Hepatic stellate cell (primary cell): ENCODE results near the gene CTDSPL.
A peak's percentile ranks its signal among the peaks of the same experiment; 100 is the strongest.
"Not testable (repeated sequence)": the region's sequence is repeated elsewhere in the genome, so short reads cannot be mapped to it uniquely, and the experiment has no call there.

Experiments
- DNase-seq: peaks from one replicate; pipeline ENCODE4 v3.0.0; 2011; ENCODE audit warnings: low spot score

CTDSPL gene

DNA sequence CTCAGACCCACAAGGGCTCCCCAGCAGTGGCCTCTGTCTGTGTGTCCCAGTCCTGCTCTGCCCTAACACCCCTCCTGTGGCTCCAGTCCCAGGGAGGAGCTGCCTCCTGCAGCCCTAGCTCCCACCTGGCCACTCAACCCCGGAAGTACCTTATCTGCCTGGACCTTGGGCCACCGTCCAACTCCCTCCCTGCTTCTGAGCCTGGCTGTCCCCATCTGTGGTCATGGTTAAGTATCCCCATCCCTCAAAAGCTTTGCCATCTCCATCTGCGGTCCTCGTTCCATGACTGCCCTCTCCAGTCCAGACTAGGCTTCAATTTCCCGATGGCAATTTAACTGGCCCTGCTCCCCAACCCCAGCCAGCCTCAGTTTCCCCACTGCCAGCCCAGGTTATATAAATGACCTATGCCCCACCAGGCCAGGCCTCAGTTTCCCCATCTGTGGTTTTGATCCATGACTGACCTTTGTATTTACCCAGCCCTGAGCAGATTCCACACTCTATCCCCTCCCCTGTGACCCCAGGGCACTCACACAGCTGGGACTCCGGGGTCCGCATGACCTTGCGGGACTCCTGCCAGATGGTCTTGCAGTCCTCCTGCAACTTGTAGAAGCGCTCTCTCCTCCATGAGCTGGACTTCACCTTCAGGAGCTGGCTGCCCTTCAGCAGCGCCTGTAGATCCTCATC is 158.1 kb downstream of the CTDSPL start:
- no peak for DNase-seq

DNA sequence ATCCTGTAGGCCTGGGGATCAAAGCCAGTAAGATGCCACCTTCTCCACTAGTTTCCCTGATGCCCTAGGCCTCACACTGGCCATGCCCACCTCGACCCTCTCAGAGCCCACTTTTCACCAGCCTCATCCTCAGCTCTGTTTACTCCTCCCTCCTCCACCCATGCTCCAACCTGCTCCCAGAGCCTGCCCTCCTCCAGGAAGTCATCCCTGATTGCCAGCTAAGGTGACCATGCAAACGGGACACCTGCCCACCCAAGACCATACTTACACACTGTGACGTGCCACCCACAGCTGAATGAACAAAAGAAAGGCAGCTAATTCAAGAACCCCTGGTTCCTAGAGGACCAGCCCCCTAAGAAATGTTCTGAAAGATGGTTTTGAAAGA is 158.7 kb downstream of the CTDSPL start:
- no peak for DNase-seq

DNA sequence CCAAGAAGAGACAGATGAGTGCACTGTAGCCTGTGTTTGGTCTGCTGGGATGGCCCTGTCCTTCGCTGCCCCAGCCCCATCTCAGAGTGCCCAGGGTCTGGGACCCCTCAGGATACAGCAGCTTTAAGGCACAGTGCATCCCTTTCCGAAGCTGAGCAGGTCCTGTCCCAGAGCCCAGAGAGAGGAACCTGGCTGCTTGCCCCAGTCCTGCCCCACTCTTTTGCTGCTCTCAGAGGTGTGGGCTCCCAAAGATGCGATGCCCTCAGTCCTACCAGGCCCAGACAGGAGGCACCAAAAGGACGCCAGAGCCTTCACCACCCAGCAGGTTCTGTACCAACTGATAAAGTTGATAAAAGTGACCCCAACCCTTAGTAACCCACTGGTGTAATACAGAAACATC is 159.5 kb downstream of the CTDSPL start:
- no peak for DNase-seq

DNA sequence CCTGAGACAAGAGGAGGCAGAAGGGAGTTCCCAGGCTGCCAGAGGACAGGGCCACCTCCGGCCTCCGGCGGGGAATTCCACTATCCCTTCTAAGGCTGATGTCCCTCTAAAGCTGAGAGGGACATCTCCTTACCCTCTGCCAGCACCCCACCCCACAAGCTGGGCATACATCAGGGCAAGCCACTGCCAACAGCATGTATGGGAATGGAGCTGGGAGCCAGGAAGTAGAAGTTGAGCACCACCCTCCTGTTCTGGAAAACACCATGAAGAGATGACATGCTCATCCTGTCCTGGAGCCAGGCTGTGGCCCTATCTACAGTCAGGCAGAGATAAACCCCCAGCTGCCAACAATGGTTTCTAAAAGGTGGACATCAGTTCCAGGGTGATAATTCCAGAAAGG is 160.6 kb downstream of the CTDSPL start:
- DNase-seq, result no peak

DNA sequence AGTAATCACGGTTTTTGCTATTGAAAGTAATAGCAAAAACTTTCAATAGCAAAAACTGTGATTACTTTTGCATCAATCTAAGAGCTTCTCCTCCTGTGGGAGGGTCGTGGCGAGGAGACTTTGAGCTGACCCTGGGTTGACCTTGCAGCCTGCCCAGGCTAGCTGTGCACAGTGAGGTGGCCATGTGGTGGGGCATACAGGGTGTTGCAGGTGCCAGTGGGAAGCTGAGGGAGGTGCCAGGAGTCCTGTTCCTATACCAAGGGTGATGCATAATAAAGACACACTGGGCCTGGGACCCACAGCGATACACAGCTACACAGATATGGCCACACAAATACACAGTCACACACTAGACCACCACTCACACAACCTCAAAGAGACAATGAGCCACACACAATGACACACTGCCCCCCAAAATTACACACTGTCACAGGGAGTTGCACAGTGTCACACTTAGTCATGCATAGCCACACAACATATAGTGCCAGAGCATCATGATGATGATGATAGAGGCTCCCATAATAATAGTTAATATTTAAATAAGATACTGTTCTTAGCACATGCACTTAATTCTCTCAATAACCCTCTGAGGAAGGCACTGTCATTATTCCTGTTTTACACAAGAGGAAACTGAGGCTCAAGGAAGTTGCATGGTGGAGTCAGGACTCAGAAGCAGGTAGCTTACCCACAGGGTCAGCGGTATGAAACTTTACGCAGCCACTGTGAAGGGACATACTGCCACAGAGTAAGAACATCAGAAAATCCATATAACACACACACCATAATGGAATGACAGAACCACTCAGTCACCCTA is 161.4 kb downstream of the CTDSPL start:
- no peak for DNase-seq

DNA sequence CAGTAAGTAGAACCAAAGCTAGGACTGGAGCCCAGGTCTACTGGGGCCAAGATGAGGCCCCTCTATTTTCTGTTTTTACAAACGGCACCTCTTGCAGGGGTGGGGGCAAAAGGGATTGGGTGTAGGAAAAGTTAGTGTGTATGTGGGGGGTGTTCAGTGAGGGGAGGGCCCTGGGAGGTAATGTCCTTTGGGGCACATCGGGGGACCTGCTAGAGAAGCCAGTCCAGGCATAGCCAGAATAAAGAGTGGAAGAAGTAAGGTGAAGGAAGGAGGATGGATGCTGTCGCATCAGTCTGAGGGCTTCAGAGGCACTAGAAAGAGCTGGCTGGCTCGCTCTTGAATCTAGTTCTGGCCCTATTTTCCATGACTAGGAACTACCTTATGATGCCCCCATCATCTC is 165.2 kb downstream of the CTDSPL start:
- no peak for DNase-seq

DNA sequence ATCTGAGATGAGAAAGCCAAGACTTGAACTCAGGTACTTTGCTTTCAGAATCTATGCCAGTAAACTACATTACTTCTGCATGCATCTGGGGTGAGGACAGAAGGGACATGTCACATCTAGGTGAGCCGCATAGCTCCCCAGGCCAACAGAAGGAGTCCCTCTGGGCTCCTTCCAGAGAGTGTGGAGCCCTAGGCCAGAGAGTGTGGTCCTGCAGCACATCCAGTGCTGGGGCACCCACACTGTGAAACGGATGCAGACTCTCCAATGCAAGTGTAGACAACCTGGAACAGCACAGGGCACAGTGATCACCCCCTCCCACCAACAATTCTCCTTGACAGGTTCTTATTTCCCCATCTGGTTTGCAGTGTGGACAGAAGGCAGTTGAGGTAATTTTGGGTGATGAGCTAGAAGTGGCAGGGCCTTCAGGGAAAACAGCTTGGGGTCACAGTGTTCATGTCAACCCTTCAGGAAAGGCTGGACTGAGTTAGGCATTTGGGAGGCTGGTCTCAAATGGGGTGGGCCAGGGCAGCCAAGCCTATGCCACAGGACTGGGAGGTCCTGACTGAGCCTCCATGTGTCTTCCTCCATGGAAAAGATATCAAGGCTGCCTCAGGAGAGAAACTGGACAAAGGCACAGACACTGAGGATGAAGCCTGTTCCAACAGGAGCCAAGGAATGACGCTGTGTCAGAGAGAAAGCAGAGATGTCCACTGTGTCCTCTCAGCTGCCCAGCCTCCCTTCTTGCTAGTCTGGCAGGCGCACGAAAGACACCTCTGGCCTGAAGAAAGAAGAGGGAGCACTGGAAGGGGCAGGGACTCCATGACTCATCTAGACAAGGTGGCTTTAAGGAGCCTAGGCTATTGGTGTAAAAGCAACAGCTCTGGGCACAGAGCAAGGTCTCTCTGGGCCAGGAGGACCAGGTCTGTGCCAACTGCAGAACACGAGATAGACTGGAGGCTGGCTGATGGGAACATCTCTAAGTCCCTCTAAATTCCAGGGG is 166.1 kb downstream of the CTDSPL start:
- DNase-seq, result no peak

DNA sequence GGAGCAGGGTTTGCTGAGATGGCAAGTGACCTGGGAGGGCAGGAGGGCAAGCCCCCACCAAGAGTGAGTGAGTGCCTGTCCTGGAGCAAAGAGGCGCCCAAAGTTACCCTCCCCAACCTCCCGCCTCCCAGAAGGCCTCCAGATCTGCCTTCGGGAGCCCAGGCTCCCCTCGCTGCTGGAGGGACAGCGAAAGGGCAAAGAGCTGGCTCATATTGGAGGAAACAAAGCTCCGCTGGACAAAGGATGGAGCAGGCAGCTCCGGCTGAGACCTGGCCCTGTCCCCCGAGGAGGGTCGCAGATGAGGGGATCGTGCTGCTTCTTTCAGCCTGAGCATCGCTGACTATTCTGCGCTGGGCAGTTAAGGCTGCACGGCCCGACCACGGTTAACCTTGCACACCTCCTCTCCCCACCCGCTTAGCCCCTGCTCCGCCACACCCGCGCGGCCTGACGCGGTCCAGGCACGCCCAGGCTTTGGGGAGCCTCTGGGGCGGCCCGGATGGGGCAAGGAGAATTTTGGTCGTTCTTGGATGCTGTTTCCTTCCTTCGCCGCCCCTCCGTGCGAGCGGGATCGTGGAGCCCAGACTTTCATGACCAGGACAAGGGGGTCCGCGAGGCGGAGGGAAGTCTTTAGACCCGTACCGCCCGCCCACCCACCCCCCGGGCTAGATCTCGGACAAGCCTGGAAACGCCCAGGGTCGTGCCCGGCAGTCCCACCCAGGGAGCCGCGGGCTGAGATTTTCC is 167.1 kb downstream of the CTDSPL start:
- no peak for DNase-seq

DNA sequence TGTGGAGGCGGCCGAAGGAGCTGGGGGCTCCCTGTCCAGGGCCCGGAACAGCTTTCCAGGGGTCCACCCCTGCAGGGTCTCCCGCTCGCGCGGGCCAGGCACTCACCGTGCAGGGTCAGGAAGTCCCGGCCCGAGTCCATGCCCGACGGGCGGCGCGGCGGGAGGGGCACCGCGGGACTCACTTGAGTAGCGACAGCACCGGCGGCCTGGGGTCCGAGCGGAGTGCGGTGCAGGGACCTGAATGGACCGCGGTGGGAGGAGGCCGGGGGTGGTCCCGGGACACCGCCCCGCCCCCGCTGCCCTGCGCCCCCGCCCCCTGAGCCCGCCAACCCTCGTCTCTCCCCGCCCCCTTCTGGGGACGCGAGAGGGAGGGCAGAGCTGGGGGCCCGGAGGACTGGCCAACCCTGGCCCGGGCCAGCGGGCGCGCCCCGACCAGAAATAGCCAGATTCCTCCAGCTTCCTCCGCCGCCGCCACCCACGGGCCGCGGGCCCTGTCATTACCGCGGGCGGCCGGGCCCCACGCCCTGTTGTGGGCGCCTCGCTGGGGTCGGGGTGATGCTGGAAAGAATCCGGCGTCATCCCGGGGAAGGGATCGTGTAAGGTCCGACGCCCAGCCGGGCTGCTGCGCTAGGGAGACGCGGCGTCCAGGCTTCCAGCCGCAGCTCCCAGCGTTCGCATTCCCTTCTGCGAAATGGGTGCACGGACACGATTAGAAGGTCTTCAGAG is 167.9 kb downstream of the CTDSPL start, which contains the start of gene PLCD1:
Gene PLCD1 (minus strand): TSS at position 243 of the 726 bp plus-strand sequence. CDS start 103 bp downstream, at position 140.
- DNase-seq, result peak; percentile 90

DNA sequence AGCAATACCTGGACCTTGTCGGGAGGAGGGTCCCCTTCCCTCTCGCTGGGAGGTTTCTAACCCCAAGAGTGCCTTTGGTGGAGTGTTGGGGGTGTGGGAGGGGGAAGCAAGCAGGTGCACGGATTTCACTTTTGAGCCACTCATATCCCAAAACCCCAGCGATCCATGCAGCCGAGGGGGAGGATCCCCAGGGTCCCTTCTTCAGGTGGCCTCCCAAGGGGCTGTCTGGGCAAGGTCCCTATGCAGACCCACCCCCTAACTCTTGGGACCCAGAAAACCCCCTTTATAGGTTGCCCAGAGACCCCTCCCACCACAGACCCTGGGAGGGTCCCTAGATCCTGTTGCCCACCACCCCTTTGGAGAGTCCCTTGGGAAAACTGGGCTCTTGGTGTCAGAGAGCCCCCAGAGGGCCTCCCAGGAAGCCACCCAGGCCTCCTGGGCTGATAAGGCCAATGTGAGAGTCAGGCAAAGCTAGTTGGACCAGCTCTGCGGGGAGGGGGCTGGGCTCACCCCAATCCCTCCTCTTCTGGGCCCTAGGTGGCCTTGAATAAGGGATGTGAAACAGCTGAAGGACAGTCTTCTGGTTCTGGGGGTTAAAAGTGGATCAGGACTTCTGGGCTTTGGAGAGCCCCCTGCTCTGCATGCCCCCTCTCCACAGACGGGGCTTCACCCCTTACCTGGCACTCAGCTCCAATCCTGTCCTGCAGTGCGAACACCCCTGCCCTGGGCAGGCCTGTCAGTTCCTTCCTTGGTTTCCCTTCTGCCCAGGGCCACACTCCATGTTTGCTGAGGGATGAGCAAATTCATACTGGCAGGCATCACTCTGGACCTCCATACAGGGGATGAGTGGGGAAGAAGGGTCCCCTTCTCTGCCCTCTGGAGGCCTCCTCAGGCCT is 168.7 kb downstream of the CTDSPL start:
- no peak for DNase-seq

DNA sequence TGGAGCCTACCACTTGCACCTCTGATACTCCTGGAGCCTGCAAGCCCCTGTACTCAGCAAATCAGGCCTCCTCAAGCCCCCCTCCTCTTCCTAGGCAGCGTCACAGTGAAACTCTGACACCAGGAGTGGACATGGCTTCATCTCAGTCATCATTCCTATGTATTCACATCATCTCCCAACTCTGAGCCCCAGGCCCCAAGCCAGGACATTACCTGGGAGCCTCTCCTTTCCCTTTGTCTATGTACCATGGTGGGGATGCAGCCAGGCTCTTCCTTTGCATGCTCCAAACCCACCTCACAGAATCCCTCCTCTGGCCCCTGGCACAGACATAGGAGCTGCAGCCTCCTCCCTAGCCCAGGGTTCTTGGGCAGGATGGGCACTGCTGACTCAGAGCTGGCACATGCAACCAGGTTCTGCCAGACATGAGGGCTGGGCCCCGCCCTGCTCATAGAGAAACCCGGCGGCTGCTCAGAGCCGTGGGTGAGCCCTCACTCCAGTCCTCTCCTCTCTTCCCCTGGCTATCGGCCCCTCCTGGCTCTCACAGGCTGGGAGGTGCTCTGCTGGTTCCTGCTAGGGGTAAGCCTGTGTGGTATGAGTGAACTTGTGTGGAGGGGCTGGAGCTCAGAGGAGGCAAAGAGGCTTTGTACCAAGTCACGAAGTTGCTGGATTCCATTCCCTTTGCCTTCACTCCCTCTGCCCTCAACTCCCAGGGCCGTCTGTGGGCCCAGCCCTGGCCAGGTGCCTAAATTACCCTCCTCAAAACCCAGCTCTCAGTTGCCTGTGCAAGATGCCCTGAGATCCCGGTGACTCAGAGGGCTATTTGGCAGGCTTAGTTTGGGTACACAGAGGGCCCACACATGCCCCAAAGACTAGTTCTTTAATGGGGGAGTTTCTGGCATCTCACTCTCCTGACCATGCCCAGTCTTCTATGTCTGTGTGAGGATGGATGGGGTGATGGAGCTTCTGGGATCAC is 169.6 kb downstream of the CTDSPL start:
- DNase-seq, result no peak

DNA sequence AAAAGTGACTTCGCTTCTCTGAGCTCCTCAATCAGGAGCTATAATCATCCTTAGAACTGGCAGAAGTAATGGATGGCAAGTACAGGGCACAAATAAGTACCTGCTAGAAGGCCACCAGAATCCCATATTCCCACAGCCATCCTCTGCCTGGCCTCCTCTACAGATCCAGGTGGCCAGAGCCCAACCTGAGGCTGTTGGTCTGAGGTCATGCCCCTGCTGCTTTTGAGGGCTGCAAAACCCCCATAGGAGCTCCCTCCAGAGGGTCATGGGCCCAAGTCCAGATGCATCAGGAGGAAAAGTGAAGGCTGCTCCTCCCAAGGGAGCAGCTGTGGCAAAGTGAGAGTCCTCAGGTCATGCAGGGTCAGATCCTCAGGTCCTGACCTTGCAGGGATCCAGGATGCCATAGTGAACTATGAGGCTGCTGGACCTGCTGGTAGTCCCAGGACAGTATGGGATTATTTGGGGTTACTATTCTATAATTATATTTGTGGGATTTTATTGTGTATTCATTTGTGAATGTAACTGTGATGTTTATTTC is 170.7 kb downstream of the CTDSPL start:
- DNase-seq, result no peak

DNA sequence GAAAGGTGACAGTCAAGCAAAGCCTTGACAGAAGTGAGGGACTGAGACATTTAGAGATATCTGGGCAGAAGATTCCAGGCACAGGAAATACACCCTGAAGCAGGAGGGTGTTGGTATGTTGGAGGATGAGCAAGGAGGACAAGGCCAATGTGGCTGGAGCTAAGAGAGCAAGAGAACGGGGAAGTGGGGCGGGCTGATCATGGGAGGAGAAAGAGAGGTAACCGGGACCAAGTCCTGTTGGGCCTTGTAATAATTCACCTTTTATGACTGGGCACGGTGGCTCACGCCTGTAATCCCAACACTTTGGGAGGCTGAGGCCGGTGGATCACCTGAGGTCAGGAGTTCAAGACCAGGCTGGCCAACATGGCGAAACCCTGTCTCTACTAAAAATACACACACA is 171.9 kb downstream of the CTDSPL start:
- DNase-seq, result not testable (repeated sequence)
